Tibial nerve (tissue), 4 donors: Measurements from ENCODE around the gene PWP2. TPM values are rescaled to one million over a fixed set of nuclear protein-coding genes. Genes with fewer than 3 reads are reported as not detected.
"Not testable (repeated sequence)": the region's sequence is repeated elsewhere in the genome, so short reads cannot be mapped to it uniquely, and the experiment has no call there.

ENCODE experiments used
- DNase-seq, 2 donors: peaks; one replicate each; pipeline ENCODE4 v3.0.0-alpha.2; 2019; ENCODE audit warnings: low spot score in 2 of 2
- H3K27ac ChIP-seq, 4 donors: fragments of 200-600 bp; sonication (generic) in 3 of 4; one replicate each; pipeline ENCODE4 v1.5.1; 2017 to 2019; ENCODE audit warnings: mild to moderate bottlenecking in 1 of 4
- H3K27me3 ChIP-seq, 2 donors: fragments of 200-600 bp; sonication (generic) in 1 of 2; one replicate each; pipeline versions ENCODE4 v1.5.1 to v1.6.0; 2017 to 2019
- H3K36me3 ChIP-seq, 3 donors: fragments of 200-600 bp; sonication (generic); one replicate each; pipeline ENCODE4 v1.5.1; 2018 to 2019
- H3K4me1 ChIP-seq, 4 donors: fragments of 200-600 bp; sonication (generic) in 3 of 4; one replicate each; pipeline ENCODE4 v1.5.1; 2017 to 2019
- H3K4me3 ChIP-seq, 4 donors: fragments of 200-600 bp; sonication (generic) in 3 of 4; one replicate each; pipeline ENCODE4 v1.5.1; 2017 to 2019; ENCODE audit warnings: mild to moderate bottlenecking in 1 of 4, moderate library complexity in 1 of 4
- H3K9me3 ChIP-seq, 4 donors: fragments of 200-600 bp; sonication (generic) in 3 of 4; one replicate each; pipeline ENCODE4 v1.5.1; 2017 to 2019
- EP300 ChIP-seq, 2 donors: sonication (generic); formaldehyde crosslinking; IDR thresholded peaks; one replicate each; pipeline ENCODE4 v1.6.1; 2017; ENCODE audit warnings: antibody characterized with exemption in 2 of 2, mild to moderate bottlenecking in 1 of 2
- POLR2A ChIP-seq, 2 donors: fragments of 450-650 bp; IDR thresholded peaks; one replicate each; pipeline ENCODE4 v1.6.1; 2017; ENCODE audit warnings: antibody characterized with exemption in 2 of 2, mild to moderate bottlenecking in 2 of 2, moderate library complexity in 2 of 2
- WGBS, 2 donors: methylation state at CpG; one replicate each; pipeline ENCODE4 v1.1.5; 2018; 5-methylcytosine and 5-hydroxymethylcytosine counted together
- total RNA-seq, 4 donors: library from RNA; depleted of rRNA; stranded (reverse); fragments of >200 nt; gene quantifications; one replicate each; pipeline ENCODE4 v1.1.0, GENCODE V29; 2016
- TF ChIP-seq, protein P1 (sequence below), 5 experiments: fragments of 200-600 bp in 3 of 5; fragments of 450-650 bp in 2 of 5; sonication (generic) in 3 of 5; IDR thresholded peaks; one replicate each; pipeline ENCODE4 v1.5.1; 2016 to 2019; ENCODE audit warnings: antibody characterized with exemption in 5 of 5, mild to moderate bottlenecking in 3 of 5, moderate library complexity in 2 of 5

PWP2 gene
- total RNA-seq, 4 donors from 2014 or later: 4.7 to 22.0 (median 14.2) TPM

DNA sequence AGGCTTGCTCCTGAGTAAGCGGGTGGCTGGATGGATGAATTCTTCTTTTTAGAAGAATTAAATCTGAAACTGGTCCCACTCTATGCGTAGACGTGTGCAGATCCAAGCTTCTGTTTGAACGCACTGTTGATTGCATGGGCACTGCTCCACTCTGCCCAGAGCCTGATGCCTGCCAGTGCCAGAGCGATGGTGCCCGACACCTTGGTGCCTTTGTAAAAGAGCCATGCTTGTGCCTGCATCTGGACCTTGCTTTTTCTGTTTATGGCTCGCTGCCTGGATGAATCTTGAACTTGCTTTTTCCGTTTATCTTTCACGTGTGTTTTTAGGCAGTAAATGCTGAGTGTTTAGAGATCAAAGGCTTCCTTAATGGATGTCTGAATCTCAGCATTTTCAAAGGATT is 15.0 kb upstream of the PWP2 start:
- H3K4me3 ChIP-seq: no peak overlapping the region
- H3K9me3 ChIP-seq: no peaks in the 10 kb centered on the region
- WGBS, 2 donors: 72 to 81% methylated on average over 9 of the region's 9 CpGs
- no peaks in the 10 kb centered on the region for H3K27me3 ChIP-seq
- peaks cover 0 to 72% (median 3%) of the 10 kb centered on the region in 3 donors for H3K36me3 ChIP-seq
- DNase-seq: no peak
- no peak overlapping the region for H3K27ac ChIP-seq
- TF ChIP-seq, protein P1, sequence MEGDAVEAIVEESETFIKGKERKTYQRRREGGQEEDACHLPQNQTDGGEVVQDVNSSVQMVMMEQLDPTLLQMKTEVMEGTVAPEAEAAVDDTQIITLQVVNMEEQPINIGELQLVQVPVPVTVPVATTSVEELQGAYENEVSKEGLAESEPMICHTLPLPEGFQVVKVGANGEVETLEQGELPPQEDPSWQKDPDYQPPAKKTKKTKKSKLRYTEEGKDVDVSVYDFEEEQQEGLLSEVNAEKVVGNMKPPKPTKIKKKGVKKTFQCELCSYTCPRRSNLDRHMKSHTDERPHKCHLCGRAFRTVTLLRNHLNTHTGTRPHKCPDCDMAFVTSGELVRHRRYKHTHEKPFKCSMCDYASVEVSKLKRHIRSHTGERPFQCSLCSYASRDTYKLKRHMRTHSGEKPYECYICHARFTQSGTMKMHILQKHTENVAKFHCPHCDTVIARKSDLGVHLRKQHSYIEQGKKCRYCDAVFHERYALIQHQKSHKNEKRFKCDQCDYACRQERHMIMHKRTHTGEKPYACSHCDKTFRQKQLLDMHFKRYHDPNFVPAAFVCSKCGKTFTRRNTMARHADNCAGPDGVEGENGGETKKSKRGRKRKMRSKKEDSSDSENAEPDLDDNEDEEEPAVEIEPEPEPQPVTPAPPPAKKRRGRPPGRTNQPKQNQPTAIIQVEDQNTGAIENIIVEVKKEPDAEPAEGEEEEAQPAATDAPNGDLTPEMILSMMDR (IDR thresholded peaks at IDR 0.05): no peak
- TF ChIP-seq POLR2A (IDR thresholded peaks at IDR 0.05) (no peak), EP300 (IDR thresholded peaks at IDR 0.05) (no peak)
- peaks cover 0 to 35% (median 22%) of the 10 kb centered on the region in 4 donors for H3K4me1 ChIP-seq

DNA sequence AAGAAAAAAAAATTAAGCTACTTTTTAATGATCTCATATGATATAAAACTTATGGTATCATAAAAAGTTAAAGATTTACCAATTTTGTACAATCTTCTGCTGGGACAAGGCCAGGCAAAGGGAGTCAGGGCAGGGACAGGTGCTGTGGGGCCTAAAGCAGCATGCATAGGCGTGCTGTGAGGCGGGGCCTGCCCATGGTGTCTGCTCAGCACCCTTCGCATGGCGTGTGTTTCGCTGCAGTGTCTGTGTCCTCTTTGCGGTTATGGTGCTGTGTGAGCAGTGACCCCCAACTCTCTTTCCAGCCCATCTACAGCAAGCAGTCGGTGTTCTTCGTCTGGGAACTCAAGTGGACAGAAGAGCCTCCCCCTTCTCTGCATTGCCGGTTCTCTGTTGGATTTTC is 13.4 kb upstream of the PWP2 start:
- Histone ChIP-seq H3K27ac (peak overlapping the region in 1 of 4 donors; percentile 15), H3K27me3 (no peaks in the 10 kb centered on the region), H3K4me1 (peaks cover 0 to 22% (median 12%) of the 10 kb centered on the region in 4 donors), H3K36me3 (peaks cover 0 to 57% (median 0%) of the 10 kb centered on the region in 3 donors), H3K4me3 (no peak overlapping the region), H3K9me3 (no peaks in the 10 kb centered on the region)
- WGBS, 2 donors: 78 to 85% methylated on average over 9 of the region's 9 CpGs
- TF ChIP-seq, protein P1 (IDR thresholded peaks at IDR 0.05): no peak
- TF ChIP-seq POLR2A (IDR thresholded peaks at IDR 0.05): no peak
- no peak for TF ChIP-seq EP300 (IDR thresholded peaks at IDR 0.05)
- DNase-seq: no peak

DNA sequence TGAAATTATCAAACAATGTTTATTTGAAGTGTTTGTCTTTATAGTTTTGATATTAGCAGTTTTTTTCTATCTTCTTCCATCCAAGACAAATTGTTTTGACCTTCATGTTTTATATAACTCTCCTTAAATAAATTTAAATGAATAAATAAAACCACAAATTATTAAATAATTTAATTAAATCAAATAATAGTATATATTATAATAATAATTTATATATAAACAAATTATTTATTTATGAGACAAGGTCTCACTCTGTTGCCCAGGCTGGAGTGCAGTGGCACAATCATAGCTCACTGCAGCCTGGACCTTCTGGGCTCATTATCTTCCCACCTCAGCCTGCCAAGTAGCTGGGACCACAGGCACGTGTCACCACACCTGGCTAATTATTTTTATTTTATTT is 12.4 kb upstream of the PWP2 start:
- Histone ChIP-seq H3K36me3 (peaks cover 0 to 46% (median 0%) of the 10 kb centered on the region in 3 donors), H3K4me1 (peaks cover 0 to 20% (median 7%) of the 10 kb centered on the region in 4 donors), H3K4me3 (no peak overlapping the region), H3K9me3 (no peaks in the 10 kb centered on the region), H3K27me3 (no peaks in the 10 kb centered on the region), H3K27ac (peak overlapping the region in 2 of 4 donors; percentile 29 to 77)
- 75 to 89% methylated on average over 1 of the region's 1 CpG for WGBS, 2 donors
- DNase-seq: no peak
- no peak for TF ChIP-seq EP300 (IDR thresholded peaks at IDR 0.05)
- TF ChIP-seq, protein P1 (IDR thresholded peaks at IDR 0.05): no peak
- no peak for TF ChIP-seq POLR2A (IDR thresholded peaks at IDR 0.05)

DNA sequence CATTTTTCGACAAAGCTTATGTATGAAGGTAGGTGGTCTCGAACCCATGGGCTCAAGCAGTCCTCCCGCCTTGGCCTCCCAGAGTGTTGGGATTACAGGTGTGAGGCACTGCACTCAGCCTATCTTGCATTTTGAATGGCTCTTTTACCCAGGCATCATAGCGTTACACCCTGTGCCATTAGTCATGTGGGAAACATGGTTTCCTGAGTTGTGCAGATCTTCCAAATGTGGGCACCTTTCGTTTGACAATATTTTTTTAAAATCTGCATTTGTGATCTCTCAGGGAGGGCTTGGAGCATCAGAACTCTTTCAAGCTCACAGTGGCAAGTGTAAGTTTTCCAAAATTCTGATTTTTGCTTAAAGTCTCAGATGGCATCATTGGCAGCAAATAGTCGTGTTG is 8.7 kb upstream of the PWP2 start:
- DNase-seq, H3K27ac ChIP-seq, H3K27me3 ChIP-seq, H3K9me3 ChIP-seq, H3K4me3 ChIP-seq: not testable (repeated sequence)
- WGBS, 2 donors: no CpG with 5 or more reads among the region's 6 CpGs
- Histone ChIP-seq H3K4me1 (peaks cover 0 to 20% (median 5%) of the 10 kb centered on the region in 4 donors), H3K36me3 (peaks cover 0 to 11% (median 0%) of the 10 kb centered on the region in 3 donors)

DNA sequence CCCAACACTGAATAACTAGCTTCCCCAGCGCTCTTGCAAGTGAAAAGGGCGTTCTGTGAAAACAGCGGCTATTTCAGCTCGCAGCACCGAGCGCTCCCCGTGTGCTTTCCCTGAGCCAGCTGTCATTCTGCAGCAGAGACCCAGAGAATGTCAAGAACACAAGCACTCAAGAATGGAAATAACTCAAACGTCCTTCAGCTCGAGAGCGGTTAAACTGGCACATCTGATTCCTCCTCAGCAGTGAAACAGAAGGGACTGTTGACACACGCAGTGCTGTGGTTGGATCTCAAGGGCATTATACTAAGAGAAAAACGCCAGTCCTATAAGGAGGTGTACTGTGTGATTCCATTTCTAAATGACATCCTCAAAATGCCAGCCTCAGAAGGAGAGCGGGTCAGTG is 8.2 kb upstream of the PWP2 start:
- DNase-seq, H3K9me3 ChIP-seq, H3K27ac ChIP-seq, H3K27me3 ChIP-seq, H3K36me3 ChIP-seq, H3K4me3 ChIP-seq: not testable (repeated sequence)
- no CpG with 5 or more reads among the region's 13 CpGs for WGBS, 2 donors
- peaks cover 0 to 17% (median 5%) of the 10 kb centered on the region in 4 donors for H3K4me1 ChIP-seq

DNA sequence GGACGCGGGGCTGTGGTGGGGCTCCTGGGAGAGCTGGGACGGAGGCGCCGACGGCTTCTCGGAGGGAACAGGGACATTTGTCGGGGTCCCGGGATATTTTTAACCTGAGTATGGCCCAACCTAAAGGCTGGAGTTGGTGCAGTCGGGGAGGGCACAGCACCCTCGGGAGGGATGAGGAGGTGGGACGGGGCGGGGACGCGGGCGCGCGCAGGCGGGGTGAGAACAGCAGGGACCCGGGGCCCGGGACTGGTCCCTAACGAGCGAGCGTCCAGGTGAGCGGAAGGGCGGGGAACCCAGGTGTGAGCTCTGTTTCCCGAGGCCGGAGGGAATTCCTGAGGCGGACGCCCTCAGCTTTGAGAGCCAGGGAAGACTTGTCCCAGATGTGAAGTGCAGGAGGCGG is 390 bp downstream of the PWP2 start:
- H3K9me3 ChIP-seq, H3K4me1 ChIP-seq, H3K27me3 ChIP-seq, H3K36me3 ChIP-seq, DNase-seq: not testable (repeated sequence)
- no CpG with 5 or more reads among the region's 31 CpGs for WGBS, 2 donors
- Histone ChIP-seq H3K4me3 (peak overlapping the region in 3 of 4 donors; percentile 29 to 52 (median 43)), H3K27ac (peak overlapping the region in 1 of 4 donors; percentile 70)

DNA sequence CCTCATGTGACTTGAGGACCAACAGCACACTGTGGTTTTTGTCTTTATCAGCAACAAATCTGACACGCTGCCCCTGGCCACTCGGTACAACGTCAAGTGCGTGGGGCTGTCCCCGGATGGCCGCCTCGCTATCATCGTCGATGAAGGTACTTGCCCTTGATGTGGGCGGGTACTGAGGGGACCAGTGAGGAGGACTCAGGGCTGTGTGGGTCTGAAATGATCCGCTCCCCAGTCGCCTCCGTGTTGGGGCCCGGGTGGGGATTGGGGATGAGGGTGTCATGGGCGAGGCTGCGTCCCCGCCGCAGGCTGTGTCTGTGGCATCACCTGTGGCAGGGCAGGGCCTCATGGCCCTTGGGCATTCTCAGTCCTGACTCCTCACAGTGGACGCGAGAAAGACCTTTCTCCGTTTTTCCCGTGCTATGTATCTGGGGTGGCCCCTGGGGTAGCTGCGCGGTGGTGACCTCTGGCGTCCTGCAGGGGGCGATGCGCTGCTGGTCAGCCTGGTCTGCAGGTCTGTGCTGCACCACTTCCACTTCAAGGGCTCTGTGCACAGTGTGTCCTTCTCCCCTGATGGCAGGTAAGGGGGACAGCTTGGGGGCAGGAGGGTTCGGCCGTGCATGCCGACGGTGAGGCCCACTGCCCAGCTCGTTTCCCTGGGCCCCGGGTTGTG is 6.6 kb downstream of the PWP2 start:
- not testable (repeated sequence) for H3K9me3 ChIP-seq, H3K36me3 ChIP-seq
- WGBS, 2 donors: no CpG with 5 or more reads among the region's 33 CpGs

DNA sequence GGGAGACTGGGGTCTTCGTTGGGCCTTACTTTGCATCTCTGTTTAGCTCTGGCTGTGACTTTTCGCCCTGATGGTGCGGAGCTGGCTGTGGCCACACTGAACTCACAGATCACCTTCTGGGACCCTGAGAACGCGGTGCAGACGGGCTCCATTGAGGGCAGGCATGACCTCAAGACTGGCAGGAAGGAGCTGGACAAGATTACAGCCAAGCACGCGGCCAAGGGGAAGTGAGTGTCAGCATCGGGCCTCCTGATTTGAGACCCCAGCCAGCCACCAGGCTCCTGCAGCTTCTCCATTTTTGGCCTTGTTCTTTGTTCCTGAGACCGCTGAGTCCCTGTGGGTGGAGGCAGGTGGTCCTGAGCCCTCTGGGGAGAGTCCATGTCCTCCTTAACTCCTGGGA is 14.9 kb downstream of the PWP2 start:
- not testable (repeated sequence) for H3K4me1 ChIP-seq, H3K27me3 ChIP-seq, H3K9me3 ChIP-seq, H3K36me3 ChIP-seq, DNase-seq, H3K27ac ChIP-seq, H3K4me3 ChIP-seq
- no CpG with 5 or more reads among the region's 10 CpGs for WGBS, 2 donors

More for the DNA sequence above, 6.6 kb downstream of the PWP2 start:
- H3K4me3 ChIP-seq, DNase-seq, H3K4me1 ChIP-seq, H3K27me3 ChIP-seq, H3K27ac ChIP-seq: not testable (repeated sequence)

DNA sequence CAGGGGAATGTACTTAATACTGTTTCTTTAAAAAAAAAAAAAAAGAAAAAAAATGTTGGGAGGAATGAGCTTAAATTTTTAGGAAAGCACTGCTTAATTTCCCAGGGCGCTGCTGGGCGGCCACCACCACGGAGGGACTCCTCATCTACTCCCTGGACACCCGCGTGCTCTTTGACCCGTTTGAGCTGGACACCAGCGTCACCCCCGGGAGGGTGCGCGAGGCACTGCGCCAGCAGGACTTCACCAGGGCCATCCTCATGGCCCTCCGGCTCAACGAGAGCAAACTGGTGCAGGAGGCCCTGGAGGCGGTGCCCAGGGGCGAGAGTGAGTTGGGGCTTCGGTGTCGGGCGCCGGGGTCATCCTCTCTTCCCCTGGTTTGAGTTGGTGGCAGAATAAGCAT is 20.6 kb downstream of the PWP2 start:
- H3K27me3 ChIP-seq, H3K4me1 ChIP-seq, H3K27ac ChIP-seq, DNase-seq, H3K4me3 ChIP-seq, H3K36me3 ChIP-seq, H3K9me3 ChIP-seq: not testable (repeated sequence)
- no CpG with 5 or more reads among the region's 19 CpGs for WGBS, 2 donors

DNA sequence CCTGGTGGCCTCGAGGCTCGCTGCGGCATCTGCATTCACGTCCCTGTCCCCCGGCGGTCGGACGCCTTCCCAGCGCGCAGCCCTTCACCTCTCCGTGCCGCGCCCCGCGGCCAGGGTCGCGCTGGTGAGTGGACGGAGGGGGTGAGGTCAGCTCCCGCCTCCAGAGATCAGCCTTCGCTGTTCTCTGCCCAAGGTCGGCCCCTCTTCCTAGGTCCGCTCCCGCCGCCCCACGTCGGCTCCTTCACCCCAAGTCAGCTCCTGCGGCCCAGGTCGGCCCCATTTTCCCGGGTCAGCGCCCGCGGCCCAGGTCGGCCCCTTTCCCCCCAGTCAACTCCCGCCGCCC is 26.5 kb downstream of the PWP2 start:
- H3K4me1 ChIP-seq, H3K27me3 ChIP-seq, DNase-seq, H3K36me3 ChIP-seq, H3K9me3 ChIP-seq: not testable (repeated sequence)
- WGBS, 2 donors: no CpG with 5 or more reads among the region's 35 CpGs
- Histone ChIP-seq H3K27ac (peak overlapping the region in 1 of 4 donors; percentile 65), H3K4me3 (peak overlapping the region in 1 of 4 donors; percentile 26)
